ENCODE results near the gene FAM3B.

- TF ChIP-seq POLR2A (IDR thresholded peaks at IDR 0.05; ENCODE audit: low read depth, low read length) (no peak), POLR2AphosphoS5 (IDR thresholded peaks at IDR 0.05; ENCODE audit: low read depth, low read length) (no peak)
Measured at GRCh38 chr21:41338455-41338854, 21.9 kb downstream of the FAM3B start.

Measured in GM12891 (cell line).